Stimulated activated naive CD8-positive, alpha-beta T cell treated with anti-CD3 and anti-CD28 coated beads, Interleukin-15, Interleukin-2, amounts not matched to agents 100 ng/mL and 50 ng/mL, for 24 hours (primary cell): ENCODE data around the gene HTR2A.

Experiments
- H3K27ac Mint-ChIP-seq: one replicate; pipeline ENCODE4 v1.8.0; 2021; ENCODE audit warnings: mild to moderate bottlenecking, mixed read lengths
- H3K27me3 Mint-ChIP-seq: one replicate; pipeline ENCODE4 v1.8.0; 2021; ENCODE audit warnings: mixed read lengths
- H3K36me3 Mint-ChIP-seq: one replicate; pipeline ENCODE4 v1.8.0; 2021; ENCODE audit warnings: low read depth, mixed read lengths
- H3K4me1 Mint-ChIP-seq: one replicate; pipeline ENCODE4 v1.8.0; 2021; ENCODE audit warnings: low read depth, mixed read lengths
- H3K4me3 Mint-ChIP-seq: one replicate; pipeline ENCODE4 v1.8.0; 2021; ENCODE audit warnings: mild to moderate bottlenecking, mixed read lengths
- H3K9me3 Mint-ChIP-seq: one replicate; pipeline ENCODE4 v1.8.0; 2021; ENCODE audit warnings: mixed read lengths

HTR2A gene

GRCh38 chr13:46896341-46897137 is at the start of gene HTR2A:
Gene HTR2A, minus strand, starts transcription at chr13:46897053. Its CDS starts 1,147 bp downstream, at chr13:46895906.
- Mint-ChIP-seq H3K4me1 (peaks cover 16% of the 10 kb centered on the region), H3K27me3 (peaks cover 60% of the 10 kb centered on the region), H3K9me3 (no peaks in the 10 kb centered on the region), H3K36me3 (no peaks in the 10 kb centered on the region), H3K27ac (no peak within 1 kb of the TSS), H3K4me3 (peak within 1 kb of the TSS; percentile 4)

DNA sequence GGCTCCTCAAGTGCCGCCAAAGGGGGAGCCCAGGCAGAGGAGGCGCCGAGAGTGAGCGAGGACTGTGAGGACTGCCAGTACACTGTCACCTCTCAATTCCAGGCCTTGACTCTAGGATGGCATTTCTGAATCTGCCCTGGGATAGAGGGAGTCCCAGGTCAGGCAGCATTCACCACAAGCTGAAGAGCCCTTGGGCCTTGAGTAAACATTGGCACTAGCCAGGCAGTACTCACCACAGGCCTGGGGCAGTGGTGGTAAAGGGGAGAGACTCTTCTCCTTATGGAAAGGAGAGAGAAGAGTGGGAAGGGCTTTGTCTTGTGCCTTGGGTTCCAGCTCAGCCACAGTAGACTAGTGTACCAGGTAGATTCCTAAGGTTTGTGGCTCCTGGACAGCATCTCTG is 39.7 kb upstream of the HTR2A start:
- no peak overlapping the region for H3K4me3 Mint-ChIP-seq
- H3K27ac Mint-ChIP-seq, result no peak overlapping the region
- peaks cover 35% of the 10 kb centered on the region for H3K27me3 Mint-ChIP-seq
- no peaks in the 10 kb centered on the region for H3K36me3 Mint-ChIP-seq
- H3K4me1 Mint-ChIP-seq, result no peaks in the 10 kb centered on the region
- H3K9me3 Mint-ChIP-seq, result peaks cover 13% of the 10 kb centered on the region

DNA sequence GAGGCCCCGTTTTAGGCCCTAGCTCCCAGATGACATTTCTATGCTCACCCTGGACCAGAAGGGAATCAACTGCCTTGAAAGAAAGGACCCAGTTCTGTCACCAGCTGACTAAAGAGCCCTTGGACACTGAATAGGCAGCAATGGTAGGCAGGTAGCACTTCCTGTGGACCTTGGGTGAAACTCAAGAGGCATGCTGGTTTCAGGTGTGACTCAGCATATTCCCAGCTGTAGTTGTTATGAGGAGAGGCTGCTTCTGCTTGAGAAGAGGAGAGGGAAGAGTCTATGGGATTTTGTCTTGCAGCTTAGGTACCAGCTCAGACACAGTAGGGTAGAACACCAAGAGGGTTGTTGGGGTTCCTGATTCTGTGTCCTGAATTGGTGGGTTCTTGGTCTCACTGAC is 37.9 kb upstream of the HTR2A start:
- Mint-ChIP-seq H3K9me3 (peaks cover under 1% of the 10 kb centered on the region), H3K36me3 (no peaks in the 10 kb centered on the region), H3K4me1 (no peaks in the 10 kb centered on the region), H3K4me3 (no peak overlapping the region), H3K27me3 (peaks cover 27% of the 10 kb centered on the region), H3K27ac (no peak overlapping the region)

DNA sequence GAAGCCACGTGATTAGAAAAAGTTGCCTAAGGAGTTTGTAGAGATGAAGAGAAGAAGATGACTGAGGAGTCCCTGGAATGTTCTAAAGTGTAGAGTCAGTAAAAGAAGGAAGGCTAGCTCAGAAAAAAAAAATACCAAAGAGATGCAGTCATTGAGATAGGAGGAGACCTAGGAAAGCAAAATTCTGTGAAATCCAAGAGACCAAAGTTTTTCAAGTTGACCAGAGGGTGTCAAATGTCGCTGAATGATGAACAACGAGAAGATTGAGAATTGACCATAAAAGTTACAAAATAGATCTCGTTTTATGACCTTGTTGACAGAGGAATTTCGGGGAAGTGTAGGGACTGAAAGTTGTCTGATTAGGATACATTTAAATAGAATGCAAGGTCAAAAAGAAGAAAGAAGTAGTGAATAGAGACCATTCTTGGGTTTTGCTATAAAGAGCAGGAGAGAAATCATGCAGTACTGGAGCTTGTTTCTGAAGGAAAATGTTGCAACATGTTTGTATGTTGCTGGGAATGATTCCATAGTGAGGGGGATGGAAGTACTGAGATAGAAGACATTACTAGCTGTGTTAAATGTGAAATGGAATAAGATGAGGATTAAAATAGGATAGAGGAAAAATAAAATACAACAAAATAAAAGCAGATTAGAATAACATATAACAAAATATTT is 30.2 kb upstream of the HTR2A start:
- no peaks in the 10 kb centered on the region for H3K4me1 Mint-ChIP-seq
- no peak overlapping the region for H3K27ac Mint-ChIP-seq
- no peak overlapping the region for H3K4me3 Mint-ChIP-seq
- peaks cover 8% of the 10 kb centered on the region for H3K27me3 Mint-ChIP-seq
- H3K9me3 Mint-ChIP-seq, result no peaks in the 10 kb centered on the region
- H3K36me3 Mint-ChIP-seq, result no peaks in the 10 kb centered on the region

- H3K27me3 Mint-ChIP-seq, result no peaks in the 10 kb centered on the region
- no peak overlapping the region for H3K27ac Mint-ChIP-seq
- H3K9me3 Mint-ChIP-seq, result no peaks in the 10 kb centered on the region
- no peaks in the 10 kb centered on the region for H3K36me3 Mint-ChIP-seq
- no peaks in the 10 kb centered on the region for H3K4me1 Mint-ChIP-seq
- no peak overlapping the region for H3K4me3 Mint-ChIP-seq
These were observed 28.6 kb upstream of the HTR2A start for GRCh38 chr13:46925486-46925885.

GRCh38 chr13:46914341-46914740 is 17.5 kb upstream of the HTR2A start:
- H3K4me1 Mint-ChIP-seq, result no peaks in the 10 kb centered on the region
- H3K27me3 Mint-ChIP-seq, result peaks cover 15% of the 10 kb centered on the region
- no peak overlapping the region for H3K4me3 Mint-ChIP-seq
- H3K27ac Mint-ChIP-seq, result no peak overlapping the region
- H3K9me3 Mint-ChIP-seq, result no peaks in the 10 kb centered on the region
- no peaks in the 10 kb centered on the region for H3K36me3 Mint-ChIP-seq

GRCh38 chr13:46913757-46914156 is 16.9 kb upstream of the HTR2A start:
- no peak overlapping the region for H3K4me3 Mint-ChIP-seq
- no peaks in the 10 kb centered on the region for H3K9me3 Mint-ChIP-seq
- no peak overlapping the region for H3K27ac Mint-ChIP-seq
- H3K27me3 Mint-ChIP-seq, result peaks cover 19% of the 10 kb centered on the region
- H3K36me3 Mint-ChIP-seq, result no peaks in the 10 kb centered on the region
- H3K4me1 Mint-ChIP-seq, result no peaks in the 10 kb centered on the region

DNA sequence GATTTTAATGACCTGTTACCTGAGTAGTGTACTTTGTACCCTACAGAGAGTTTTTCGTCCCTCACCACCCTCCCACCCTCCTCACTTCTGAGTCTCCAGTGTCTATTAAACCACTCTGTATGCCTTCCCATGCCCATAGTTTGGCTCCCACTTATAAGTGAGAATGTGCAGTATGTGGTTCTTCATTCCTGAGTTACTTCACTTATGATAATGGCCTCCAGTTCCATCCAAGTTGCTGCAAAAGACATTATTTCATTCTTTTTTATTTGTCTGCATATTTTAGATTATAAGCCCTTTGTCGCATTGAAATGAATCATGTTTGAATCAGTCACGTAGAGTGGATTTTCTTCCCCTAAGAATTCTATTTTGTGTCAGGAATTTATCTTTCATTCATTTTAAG is 12.2 kb upstream of the HTR2A start:
- Mint-ChIP-seq H3K36me3 (no peaks in the 10 kb centered on the region), H3K4me3 (no peak overlapping the region), H3K9me3 (no peaks in the 10 kb centered on the region), H3K4me1 (no peaks in the 10 kb centered on the region), H3K27ac (no peak overlapping the region), H3K27me3 (peaks cover 15% of the 10 kb centered on the region)

DNA sequence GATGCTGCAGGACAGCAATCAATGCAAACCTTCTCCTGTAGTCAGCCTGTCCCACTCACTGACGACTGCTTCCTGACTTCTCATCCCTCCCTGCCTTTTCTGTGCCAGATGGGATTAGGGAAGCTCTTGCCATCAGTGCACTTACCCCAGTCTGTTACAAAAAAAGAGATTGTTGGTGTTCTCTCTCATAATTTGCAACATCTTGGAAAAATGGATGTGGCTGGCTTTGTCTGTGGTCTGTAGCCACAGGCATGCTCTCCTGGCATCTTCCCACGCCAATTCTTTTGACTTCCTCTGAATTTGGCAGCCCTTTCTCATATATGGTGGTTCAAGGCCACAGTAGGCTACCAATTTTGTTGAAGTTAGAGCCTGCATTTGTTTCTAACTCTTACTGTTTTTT is 11.6 kb upstream of the HTR2A start:
- Mint-ChIP-seq H3K36me3 (no peaks in the 10 kb centered on the region), H3K4me1 (no peaks in the 10 kb centered on the region), H3K4me3 (no peak overlapping the region)

GRCh38 chr13:46906405-46906804 is 9.6 kb upstream of the HTR2A start:
- Mint-ChIP-seq H3K4me1 (no peaks in the 10 kb centered on the region), H3K36me3 (no peaks in the 10 kb centered on the region)

More for the DNA sequence above, 11.6 kb upstream of the HTR2A start:
- Mint-ChIP-seq H3K9me3 (no peaks in the 10 kb centered on the region), H3K27ac (no peak overlapping the region), H3K27me3 (peaks cover 15% of the 10 kb centered on the region)

DNA sequence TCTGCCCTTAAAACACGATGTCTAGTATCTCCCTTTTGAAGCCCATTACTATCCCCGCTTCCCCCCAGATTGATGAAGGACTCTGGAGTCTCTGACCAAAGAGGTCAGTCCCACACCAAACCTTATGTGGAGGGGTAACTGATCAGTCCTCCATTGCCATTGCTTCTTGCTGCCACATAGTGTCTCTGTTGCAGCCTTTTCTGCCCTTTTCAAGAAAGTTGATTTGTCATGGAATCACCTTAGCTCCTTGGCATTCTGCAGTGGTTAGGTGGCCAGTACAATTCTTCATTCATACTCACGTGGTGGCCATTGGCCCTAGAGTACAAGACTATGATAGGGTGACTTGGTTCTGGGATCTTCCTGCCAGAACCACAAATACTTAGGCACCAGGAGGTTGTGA is 8.4 kb upstream of the HTR2A start:
- Mint-ChIP-seq H3K27ac (no peak overlapping the region), H3K4me3 (no peak overlapping the region), H3K27me3 (peaks cover 9% of the 10 kb centered on the region), H3K4me1 (no peaks in the 10 kb centered on the region), H3K9me3 (no peaks in the 10 kb centered on the region), H3K36me3 (no peaks in the 10 kb centered on the region)

More at GRCh38 chr13:46906405-46906804, 9.6 kb upstream of the HTR2A start:
- Mint-ChIP-seq H3K9me3 (no peaks in the 10 kb centered on the region), H3K27ac (no peak overlapping the region), H3K4me3 (no peak overlapping the region), H3K27me3 (peaks cover 12% of the 10 kb centered on the region)

- Mint-ChIP-seq H3K9me3 (no peaks in the 10 kb centered on the region), H3K27ac (no peak overlapping the region), H3K4me1 (no peaks in the 10 kb centered on the region), H3K27me3 (peaks cover 3% of the 10 kb centered on the region), H3K36me3 (no peaks in the 10 kb centered on the region), H3K4me3 (no peak overlapping the region)
These were observed 6.9 kb upstream of the HTR2A start for GRCh38 chr13:46903748-46904147.

DNA sequence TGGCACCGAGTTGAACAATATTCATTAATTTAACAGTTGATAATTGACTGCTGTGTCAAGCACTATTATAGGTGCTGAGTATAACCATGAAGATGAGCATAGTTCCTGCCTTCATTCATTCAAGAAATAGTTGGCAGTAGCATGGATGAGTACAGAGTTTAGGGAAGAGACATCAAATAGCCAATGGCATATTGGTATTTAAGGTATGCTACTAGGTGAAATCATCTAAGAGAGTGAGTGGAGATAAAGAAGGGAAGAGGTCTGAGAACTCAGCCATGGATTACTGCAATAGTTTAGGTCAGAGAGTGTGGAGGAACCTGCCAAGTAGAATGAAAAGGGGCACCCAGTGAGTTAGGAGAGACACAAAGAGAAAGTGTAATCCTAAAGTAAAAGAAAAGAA is 4.9 kb upstream of the HTR2A start:
- peaks cover 18% of the 10 kb centered on the region for H3K27me3 Mint-ChIP-seq
- H3K36me3 Mint-ChIP-seq, result no peaks in the 10 kb centered on the region
- no peak overlapping the region for H3K4me3 Mint-ChIP-seq
- peaks cover 2% of the 10 kb centered on the region for H3K4me1 Mint-ChIP-seq
- H3K9me3 Mint-ChIP-seq, result no peaks in the 10 kb centered on the region
- H3K27ac Mint-ChIP-seq, result no peak overlapping the region

DNA sequence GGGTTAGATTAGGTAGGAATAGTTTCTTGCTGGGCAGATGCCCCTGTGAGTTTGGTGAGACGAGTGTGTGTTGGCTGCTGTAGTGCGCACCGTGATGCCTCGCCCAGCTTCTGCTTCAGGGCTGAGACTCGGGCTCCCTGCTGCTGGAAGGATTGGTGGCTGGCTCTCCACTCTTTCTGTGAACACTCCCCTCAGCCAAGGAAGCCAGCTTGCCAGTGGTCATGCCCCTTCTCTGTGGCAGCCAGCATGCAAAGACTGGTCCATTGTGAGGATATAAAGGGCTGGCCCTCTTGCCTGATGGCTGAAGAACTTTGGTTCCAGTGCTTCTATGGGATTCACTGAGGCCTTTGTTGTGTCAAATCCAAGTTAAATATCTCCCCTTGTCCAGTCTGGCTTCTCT is 2.9 kb upstream of the HTR2A start:
- no peak overlapping the region for H3K4me3 Mint-ChIP-seq
- H3K36me3 Mint-ChIP-seq, result no peaks in the 10 kb centered on the region
- no peaks in the 10 kb centered on the region for H3K9me3 Mint-ChIP-seq
- H3K27ac Mint-ChIP-seq, result no peak overlapping the region
- H3K4me1 Mint-ChIP-seq, result peaks cover 6% of the 10 kb centered on the region
- H3K27me3 Mint-ChIP-seq, result peaks cover 33% of the 10 kb centered on the region

DNA sequence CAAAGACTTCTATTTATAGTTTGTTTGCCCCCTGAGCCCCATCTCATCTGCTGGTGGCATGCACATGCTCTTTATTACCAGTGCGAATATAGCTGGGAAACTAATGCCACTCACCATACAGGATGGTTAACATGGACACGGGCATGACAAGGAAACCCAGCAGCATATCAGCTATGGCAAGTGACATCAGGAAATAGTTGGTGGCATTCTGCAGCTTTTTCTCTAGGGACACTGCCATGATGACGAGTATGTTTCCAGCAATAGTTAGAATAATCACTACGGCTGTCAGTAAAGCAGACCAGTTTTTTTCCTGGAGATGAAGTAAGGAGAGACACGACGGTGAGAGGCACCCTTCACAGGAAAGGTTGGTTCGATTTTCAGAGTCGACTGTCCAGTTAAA is 1.5 kb downstream of the HTR2A start:
- H3K4me3 Mint-ChIP-seq, result no peak overlapping the region
- peaks cover 70% of the 10 kb centered on the region for H3K27me3 Mint-ChIP-seq
- H3K9me3 Mint-ChIP-seq, result no peaks in the 10 kb centered on the region
- no peak overlapping the region for H3K27ac Mint-ChIP-seq
- H3K4me1 Mint-ChIP-seq, result peaks cover 16% of the 10 kb centered on the region
- no peaks in the 10 kb centered on the region for H3K36me3 Mint-ChIP-seq
